ENCODE data around the gene AIMP1. TPM values are rescaled to one million over a fixed set of nuclear protein-coding genes. Genes with fewer than 3 reads are reported as not detected.

Gene AIMP1
- total RNA-seq (10 to 100 TPM; 38.9 to 42.3 TPM), polyA plus RNA-seq (ENCODE audit: insufficient read length in 6 of 6) (10 to 100 TPM; 51.3 to 63.3 (median 53.8) TPM)
- long read RNA-seq, donor 1, transcript AIMP1-202 (7 exons, 2,586 nt): major isoform, 11 of 47 reads
- long read RNA-seq, donor 1, partial matches to known transcripts: 36 of 47 reads
- long read RNA-seq, donor 1, other reads (novel, unspliced or antisense): 0 of 47 reads
- long read RNA-seq, donor 2, transcript AIMP1-202 (7 exons, 2,586 nt): major isoform, 13 of 40 reads
- long read RNA-seq, donor 2, partial matches to known transcripts: 27 of 40 reads
- long read RNA-seq, donor 2, other reads (novel, unspliced or antisense): 0 of 40 reads
- long read RNA-seq, donor 3, transcript AIMP1-202 (7 exons, 2,586 nt): major isoform, 12 of 32 reads
- long read RNA-seq, donor 3, partial matches to known transcripts: 20 of 32 reads
- long read RNA-seq, donor 3, other reads (novel, unspliced or antisense): 0 of 32 reads
- long read RNA-seq, donor 4, transcript AIMP1-202 (7 exons, 2,586 nt): major isoform, 8 of 61 reads
- long read RNA-seq, donor 4, partial matches to known transcripts: 45 of 61 reads
- long read RNA-seq, donor 4, other reads (novel, unspliced or antisense): 8 of 61 reads
- long read RNA-seq, donor 5, transcript AIMP1-202 (7 exons, 2,586 nt): major isoform, 9 of 27 reads
- long read RNA-seq, donor 5, partial matches to known transcripts: 18 of 27 reads
- long read RNA-seq, donor 5, other reads (novel, unspliced or antisense): 0 of 27 reads
- long read RNA-seq, donor 6, transcript AIMP1-202 (7 exons, 2,586 nt): major isoform, 12 of 27 reads
- long read RNA-seq, donor 6, partial matches to known transcripts: 15 of 27 reads
- long read RNA-seq, donor 6, other reads (novel, unspliced or antisense): 0 of 27 reads
- long read RNA-seq, donor 7, transcript AIMP1-202 (7 exons, 2,586 nt): major isoform, 12 of 12 reads
- long read RNA-seq, donor 7, partial matches to known transcripts: 0 of 12 reads
- long read RNA-seq, donor 7, other reads (novel, unspliced or antisense): 0 of 12 reads
- long read RNA-seq, donor 8, transcript AIMP1-202 (7 exons, 2,586 nt): major isoform, 5 of 12 reads
- long read RNA-seq, donor 8, partial matches to known transcripts: 7 of 12 reads
- long read RNA-seq, donor 8, other reads (novel, unspliced or antisense): 0 of 12 reads
- long read RNA-seq, donor 9: 0 reads
- long read RNA-seq, donor 10, transcript AIMP1-202 (7 exons, 2,586 nt): major isoform, 5 of 48 reads
- long read RNA-seq, donor 10, partial matches to known transcripts: 36 of 48 reads
- long read RNA-seq, donor 10, other reads (novel, unspliced or antisense): 7 of 48 reads
- long read RNA-seq, donor 11, transcript AIMP1-202 (7 exons, 2,586 nt): major isoform, 11 of 24 reads
- long read RNA-seq, donor 11, partial matches to known transcripts: 13 of 24 reads
- long read RNA-seq, donor 11, other reads (novel, unspliced or antisense): 0 of 24 reads
- long read RNA-seq, donor 12, transcript AIMP1-202 (7 exons, 2,586 nt): major isoform, 6 of 18 reads
- long read RNA-seq, donor 12, partial matches to known transcripts: 12 of 18 reads
- long read RNA-seq, donor 12, other reads (novel, unspliced or antisense): 0 of 18 reads

DNA sequence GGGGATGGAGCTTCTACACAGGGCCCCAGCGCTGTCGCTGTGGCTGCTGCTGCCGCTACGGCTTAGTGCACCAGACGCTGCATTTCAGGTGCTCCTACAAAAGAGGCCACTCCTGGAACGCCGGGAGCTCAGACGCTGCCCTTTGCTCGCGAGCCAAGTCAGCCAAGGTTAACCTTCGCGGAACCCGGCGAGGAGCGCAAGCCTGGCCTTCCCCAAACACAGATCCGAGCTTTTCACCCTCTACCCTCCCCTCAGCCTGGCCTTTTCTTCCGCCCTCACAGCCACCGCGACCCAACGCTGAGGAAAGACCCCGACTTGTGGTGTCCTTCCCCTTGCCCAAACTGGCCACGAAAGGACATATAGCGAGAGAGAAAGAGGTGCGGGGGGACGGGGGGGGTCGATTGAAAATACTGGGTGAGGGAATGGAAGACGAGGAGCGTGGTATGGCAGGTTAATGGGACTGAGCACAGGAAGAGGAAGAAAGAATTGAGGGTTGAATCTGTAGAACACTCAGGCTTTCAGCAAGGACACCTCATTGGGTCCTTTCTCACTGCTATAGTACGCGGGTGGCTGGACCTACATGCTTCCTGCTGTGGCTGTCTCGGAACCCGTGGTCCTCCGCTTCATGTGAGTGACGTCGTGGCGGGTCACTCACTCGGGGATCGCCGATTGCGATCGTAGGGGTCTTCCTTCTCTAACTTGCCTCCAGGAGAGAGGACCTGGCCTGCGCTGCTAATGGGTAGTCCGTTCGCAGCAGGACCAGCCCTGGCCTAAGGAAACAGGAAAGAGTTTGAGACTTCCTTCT is at the start of gene AIMP1, which contains the start of gene TBCK:
Gene AIMP1, plus strand, starts transcription at position 583 of the 805 bp plus-strand sequence. CDS start 8,460 bp downstream, outside the sequence.
Gene TBCK, minus strand, starts transcription at position 242 of the 805 bp plus-strand sequence. CDS start 7,249 bp downstream, outside the sequence.
- ATAC-seq: peak; percentile 98
- peaks cover 0 to 7% of the 10 kb centered on the region in 2 donors for H3K36me3 ChIP-seq
- intact Hi-C loops (cut with DNase I): no loop called here
- peak; percentile 91 to 97 (median 94) for DNase-seq
- H3K27me3 ChIP-seq: no peaks in the 10 kb centered on the region
- no peak for TF ChIP-seq CTCF (IDR thresholded peaks at IDR 0.05)
- H3K9me3 ChIP-seq: no peaks in the 10 kb centered on the region
- H3K4me1 ChIP-seq: peaks cover 22 to 45% of the 10 kb centered on the region in 2 donors
- H3K4me3 ChIP-seq: peak within 1 kb of the TSS; percentile 61 to 78
- peak within 1 kb of the TSS; percentile 93 to 94 for H3K27ac ChIP-seq

DNA sequence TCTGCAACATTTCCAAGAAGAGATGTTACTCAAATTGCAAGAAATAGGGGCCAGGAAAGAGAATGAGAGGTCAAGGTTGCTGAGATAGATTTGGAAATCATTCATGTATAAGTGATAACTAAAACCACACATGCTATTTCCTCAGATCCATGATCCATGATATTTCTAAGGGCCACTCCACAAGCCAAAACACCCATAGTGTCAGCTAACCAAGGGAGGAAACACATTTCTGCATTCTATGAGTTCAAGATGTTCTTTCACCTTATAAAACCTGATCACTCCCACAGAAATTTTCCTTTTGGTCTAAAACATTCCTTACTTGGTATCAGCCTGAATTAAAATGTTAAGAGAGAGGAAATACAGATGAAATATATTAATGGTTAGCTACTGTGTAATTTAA is 47.6 kb upstream of the AIMP1 start:
- H3K9me3 ChIP-seq: no peaks in the 10 kb centered on the region
- H3K27ac ChIP-seq: no peak overlapping the region
- intact Hi-C loops (cut with DNase I): no loop called here
- no peaks in the 10 kb centered on the region for H3K27me3 ChIP-seq
- H3K36me3 ChIP-seq: no peaks in the 10 kb centered on the region
- TF ChIP-seq CTCF (IDR thresholded peaks at IDR 0.05): no peak
- peaks cover 0 to 3% of the 10 kb centered on the region in 2 donors for H3K4me1 ChIP-seq
- DNase-seq (no peak), ATAC-seq (no peak)
- no peak overlapping the region for H3K4me3 ChIP-seq

DNA sequence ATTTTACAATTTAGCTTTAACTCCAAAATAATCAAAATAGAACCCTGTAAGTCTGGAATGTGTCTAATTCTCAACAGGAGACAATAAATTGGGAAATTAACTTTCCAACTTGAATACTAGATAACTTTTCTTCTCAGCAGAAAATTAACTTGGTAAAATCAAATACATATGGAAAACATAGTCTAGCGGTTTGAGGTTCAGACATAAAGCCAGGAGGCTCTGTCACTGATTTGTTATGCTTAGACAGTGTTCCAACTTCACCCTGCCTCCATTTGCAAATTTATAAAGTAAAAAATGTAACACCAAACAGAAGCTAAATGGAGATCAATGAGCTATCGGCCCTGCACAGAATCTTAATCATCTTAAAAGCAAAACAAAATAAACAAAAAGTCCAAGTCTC is 46.6 kb upstream of the AIMP1 start:
- Histone ChIP-seq H3K27me3 (no peaks in the 10 kb centered on the region), H3K4me3 (no peak overlapping the region), H3K4me1 (peaks cover 0 to 3% of the 10 kb centered on the region in 2 donors), H3K27ac (no peak overlapping the region), H3K36me3 (no peaks in the 10 kb centered on the region), H3K9me3 (no peaks in the 10 kb centered on the region)
- ATAC-seq (no peak), DNase-seq (no peak)
- intact Hi-C loops (cut with DNase I): no loop called here
- TF ChIP-seq CTCF (IDR thresholded peaks at IDR 0.05): no peak

DNA sequence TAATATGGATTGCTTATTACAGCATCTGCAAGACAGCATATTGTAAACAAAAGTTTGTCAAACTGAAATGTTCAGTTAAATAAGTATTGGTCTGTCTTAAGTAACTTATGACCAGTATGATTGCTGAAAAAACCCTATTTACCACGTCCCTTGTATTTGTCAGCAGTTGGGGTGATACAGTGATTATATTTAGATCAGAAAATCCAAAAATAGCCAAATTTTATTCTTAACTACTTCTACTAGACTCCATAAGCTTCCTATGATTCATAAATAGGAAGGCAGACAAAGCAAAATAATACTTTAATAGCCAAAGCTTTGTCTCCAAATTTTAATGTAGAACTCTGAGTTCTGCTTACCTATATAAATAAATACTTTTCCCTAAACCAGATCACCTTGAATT is 45.6 kb upstream of the AIMP1 start:
- H3K4me3 ChIP-seq: no peak overlapping the region
- intact Hi-C loops (cut with DNase I): no loop called here
- H3K9me3 ChIP-seq: no peaks in the 10 kb centered on the region
- DNase-seq (no peak), ATAC-seq (no peak)
- H3K27ac ChIP-seq: no peak overlapping the region
- H3K4me1 ChIP-seq: peaks cover 0 to 3% of the 10 kb centered on the region in 2 donors
- no peaks in the 10 kb centered on the region for H3K36me3 ChIP-seq
- TF ChIP-seq CTCF (IDR thresholded peaks at IDR 0.05): no peak
- H3K27me3 ChIP-seq: no peaks in the 10 kb centered on the region
